Chondrocyte (in vitro differentiated cells): ENCODE measurements around the gene UBE4B. TPM values are rescaled to one million over a fixed set of nuclear protein-coding genes. Genes with fewer than 3 reads are reported as not detected.

Experiments used
- DNase-seq: peaks from one replicate; pipeline ENCODE4 v3.0.0; 2021; ENCODE audit warnings: mixed read lengths, low spot score
- H3K27ac Mint-ChIP-seq: one replicate; pipeline ENCODE4 v1.8.0; 2021; ENCODE audit warnings: mild to moderate bottlenecking, moderate library complexity, mixed read lengths; ENCODE audit not compliant: unreplicated experiment
- H3K27me3 Mint-ChIP-seq: 2 replicates; pipeline ENCODE4 v1.8.0; 2021; ENCODE audit warnings: low read depth, mixed read lengths
- H3K36me3 Mint-ChIP-seq: 2 replicates; pipeline ENCODE4 v1.8.0; 2021; ENCODE audit warnings: low read depth, mixed read lengths
- H3K4me1 Mint-ChIP-seq: 2 replicates; pipeline ENCODE4 v1.8.0; 2021; ENCODE audit warnings: low read depth, mild to moderate bottlenecking, mixed read lengths
- H3K4me3 Mint-ChIP-seq: one replicate; pipeline ENCODE4 v1.8.0; 2021; ENCODE audit warnings: mild to moderate bottlenecking, moderate library complexity, mixed read lengths; ENCODE audit not compliant: unreplicated experiment
- H3K9me3 Mint-ChIP-seq: 2 replicates; pipeline ENCODE4 v1.8.0; 2021; ENCODE audit warnings: low read depth, mixed read lengths
- CTCF ChIP-seq: fragments of 200-600 bp; sonication (generic); IDR thresholded peaks from 2 replicates; pipeline ENCODE4 v1.5.0; 2021; ENCODE audit warnings: antibody characterized with exemption, mild to moderate bottlenecking, moderate library complexity
- total RNA-seq: library from RNA; stranded (reverse); gene quantifications from 3 replicates; pipeline ENCODE4 v1.2.1, GENCODE V29; 2021

UBE4B gene
- total RNA-seq, 1 donor from 2014 or later, result 47.1 TPM

DNA sequence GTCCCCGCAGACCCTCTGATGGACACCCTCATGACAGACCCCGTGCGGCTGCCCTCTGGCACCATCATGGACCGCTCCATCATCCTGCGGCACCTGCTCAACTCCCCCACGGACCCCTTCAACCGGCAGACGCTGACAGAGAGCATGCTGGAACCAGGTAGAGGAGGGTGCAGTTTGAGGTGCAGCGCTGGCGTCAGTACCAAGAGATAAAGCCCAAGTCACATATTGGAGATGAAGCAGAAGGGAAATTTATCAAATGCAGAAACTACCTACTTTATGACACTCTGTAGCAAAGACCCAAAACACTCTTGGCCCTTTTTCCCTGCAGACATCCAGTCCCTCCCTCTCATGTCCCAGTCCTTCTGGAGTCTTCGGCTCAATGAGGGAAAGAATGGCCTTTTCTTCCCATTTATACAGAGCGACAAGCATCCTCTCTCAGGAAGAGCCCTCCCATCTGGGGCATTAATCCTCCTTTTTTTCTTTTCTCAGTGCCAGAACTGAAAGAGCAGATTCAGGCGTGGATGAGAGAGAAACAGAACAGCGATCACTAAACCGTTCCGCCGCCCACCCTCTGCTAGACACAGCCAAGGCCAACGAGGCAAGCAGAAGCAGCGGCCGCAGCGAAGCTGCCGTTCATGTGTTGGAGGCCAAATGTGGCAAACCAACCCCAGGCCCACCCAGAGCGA lies 146.8 kb downstream of the UBE4B start:
- DNase-seq, result no peak
- TF ChIP-seq CTCF, result no peak
- Mint-ChIP-seq H3K27me3 (no peaks in the 10 kb centered on the region), H3K4me3 (no peak overlapping the region), H3K36me3 (peaks cover 38% of the 10 kb centered on the region), H3K9me3 (peaks cover 6% of the 10 kb centered on the region), H3K4me1 (peaks cover 5% of the 10 kb centered on the region), H3K27ac (no peak overlapping the region)

DNA sequence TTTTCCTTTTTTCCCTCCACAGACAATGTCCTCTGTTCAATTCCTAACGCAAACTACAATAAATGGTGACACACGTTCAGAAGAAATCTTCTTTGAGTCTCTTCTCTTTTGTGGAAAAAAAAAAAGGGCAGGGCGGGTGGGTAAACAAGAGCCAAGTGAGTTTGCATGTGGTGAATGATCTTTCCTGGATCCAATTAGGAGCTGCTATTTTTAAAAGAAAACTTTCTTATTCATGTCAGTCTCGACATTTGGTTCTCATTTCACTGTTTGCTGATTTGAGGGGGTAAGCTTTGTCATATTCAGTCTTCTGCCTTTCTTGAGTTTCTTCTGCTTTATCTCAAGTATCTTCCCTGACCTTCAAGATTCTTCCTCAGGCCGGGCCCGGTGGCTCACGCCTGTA lies 148.4 kb downstream of the UBE4B start:
- H3K4me3 Mint-ChIP-seq, result no peak overlapping the region
- no peaks in the 10 kb centered on the region for H3K9me3 Mint-ChIP-seq
- H3K27me3 Mint-ChIP-seq, result no peaks in the 10 kb centered on the region
- no peak overlapping the region for H3K27ac Mint-ChIP-seq
- no peak for TF ChIP-seq CTCF
- peaks cover 5% of the 10 kb centered on the region for H3K4me1 Mint-ChIP-seq
- no peak for DNase-seq
- H3K36me3 Mint-ChIP-seq, result peaks cover 27% of the 10 kb centered on the region

- Mint-ChIP-seq H3K4me1 (no peaks in the 10 kb centered on the region), H3K36me3 (peaks cover 9% of the 10 kb centered on the region), H3K9me3 (peaks cover 3% of the 10 kb centered on the region), H3K27ac (no peak overlapping the region), H3K4me3 (no peak overlapping the region), H3K27me3 (no peaks in the 10 kb centered on the region)
- DNase-seq, result no peak
- TF ChIP-seq CTCF, result no peak
Observed at GRCh38 chr1:10185759-10186158, 153.0 kb downstream of the UBE4B start.

DNA sequence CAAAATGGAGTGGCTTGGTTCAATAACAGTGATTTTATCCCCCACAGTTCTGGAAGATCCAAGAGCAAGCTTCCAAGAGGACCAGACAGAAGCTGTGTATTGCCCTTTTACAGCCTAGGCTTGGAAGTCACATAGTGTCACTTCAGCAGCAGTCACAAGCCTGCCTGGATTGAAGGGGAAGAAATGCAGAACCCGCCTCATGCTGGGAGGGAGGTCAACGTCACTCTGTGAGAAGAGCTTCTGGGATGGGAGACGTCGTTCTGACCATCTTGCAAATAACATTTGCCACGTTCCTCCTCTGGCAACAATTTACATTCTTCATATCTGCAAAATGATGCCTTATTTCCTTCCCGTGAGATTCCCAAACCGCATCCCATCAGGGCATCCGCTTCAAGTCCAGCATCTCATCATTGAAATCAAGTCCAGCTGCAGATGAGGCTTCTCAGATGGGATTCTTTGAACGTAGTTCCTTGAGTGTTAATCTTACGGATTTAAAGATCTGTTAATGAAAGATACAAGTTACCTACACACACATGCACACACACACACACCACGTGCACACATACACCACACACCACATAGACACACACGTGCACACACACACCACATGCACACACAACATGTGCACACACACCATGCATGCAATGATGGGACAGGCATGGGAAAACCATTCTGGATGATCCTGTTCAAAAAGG lies 153.7 kb downstream of the UBE4B start:
- peaks cover 3% of the 10 kb centered on the region for H3K9me3 Mint-ChIP-seq
- no peaks in the 10 kb centered on the region for H3K27me3 Mint-ChIP-seq
- H3K36me3 Mint-ChIP-seq, result peaks cover 6% of the 10 kb centered on the region
- no peak for DNase-seq
- no peak overlapping the region for H3K4me3 Mint-ChIP-seq
- no peak for TF ChIP-seq CTCF
- no peak overlapping the region for H3K27ac Mint-ChIP-seq
- no peaks in the 10 kb centered on the region for H3K4me1 Mint-ChIP-seq

DNA sequence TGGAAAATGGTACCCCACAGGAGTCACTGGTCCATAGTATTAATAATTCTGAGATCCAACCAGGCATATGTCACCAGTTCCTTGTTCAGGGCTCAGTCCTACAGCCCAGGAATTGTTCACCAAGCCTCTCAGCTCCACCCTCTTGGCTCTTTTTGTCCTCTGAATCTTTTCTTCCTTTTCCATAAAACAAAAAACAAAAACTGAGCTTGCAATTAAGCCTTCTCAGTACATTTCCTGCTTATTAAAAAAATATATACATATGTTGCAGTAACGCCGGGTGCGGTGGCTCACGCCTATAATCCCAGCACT lies 154.2 kb downstream of the UBE4B start:
- no peak for DNase-seq
- Mint-ChIP-seq H3K27me3 (no peaks in the 10 kb centered on the region), H3K9me3 (peaks cover 3% of the 10 kb centered on the region), H3K4me1 (no peaks in the 10 kb centered on the region), H3K27ac (no peak overlapping the region), H3K4me3 (no peak overlapping the region), H3K36me3 (peaks cover 6% of the 10 kb centered on the region)
- no peak for TF ChIP-seq CTCF
